HEK293 (cell line): Measurements from ENCODE around the gene ELOVL6.

Experiments
- CTCF ChIA-PET: fragments of 350-600 bp; formaldehyde crosslinking; extraction: SDS; loops from one replicate; lab custom pipeline; 2021; ENCODE audit warnings: antibody characterized with exemption; lab: Yijun Ruan, JAX
- POLR2A ChIA-PET: fragments of 300-600 bp; formaldehyde crosslinking; extraction: SDS; loops from one replicate; lab custom pipeline; 2020; ENCODE audit warnings: antibody characterized with exemption, inconsistent platforms; lab: Yijun Ruan, JAX
- H3K27ac ChIP-seq: fragments of 200-500 bp; sonication (Bioruptor generic); 2 replicates; pipeline ENCODE4 v1.5.1; 2014; ENCODE audit warnings: low read depth, low read length, control low read depth, inconsistent platforms; ENCODE audit errors: extremely low read depth
- H3K36me3 ChIP-seq, 2 experiments: fragments of 200-500 bp in 1 of 2; sonication (Bioruptor generic) in 1 of 2; 1 replicate in 1 of 2; 2 replicates in 1 of 2; pipeline ENCODE4 v1.5.1; 2014 to 2017; ENCODE audit warnings: inconsistent platforms in 2 of 2, low read length in 2 of 2; ENCODE audit not compliant: control insufficient read depth in 2 of 2, insufficient read depth in 1 of 2
- H3K4me1 ChIP-seq: fragments of 200-500 bp; sonication (Bioruptor generic); 2 replicates; pipeline ENCODE4 v1.5.1; 2014; ENCODE audit warnings: mild to moderate bottlenecking, low read length, inconsistent platforms; ENCODE audit not compliant: control insufficient read depth, insufficient read depth
- H3K4me3 ChIP-seq: 2 replicates; pipeline ENCODE4 v1.5.1; 2011; ENCODE audit warnings: low read depth, mild to moderate bottlenecking, control low read depth, low read length, moderate library complexity
- H3K9me3 ChIP-seq: fragments of 200-500 bp; sonication (Bioruptor generic); 2 replicates; pipeline ENCODE4 v1.5.1; 2014; ENCODE audit warnings: low read depth, low read length, inconsistent platforms; ENCODE audit not compliant: control insufficient read depth, insufficient read depth
- CTCF ChIP-seq: fragments of 450-650 bp; formaldehyde crosslinking; IDR thresholded peaks from 2 replicates; pipeline ENCODE4 v1.5.1; 2016; ENCODE audit warnings: missing biosample characterization, missing genetic modification characterization
- GLI2 ChIP-seq: fragments of 450-650 bp; formaldehyde crosslinking; IDR thresholded peaks from 2 replicates; pipeline ENCODE4; 2017; ENCODE audit warnings: missing biosample characterization, missing genetic modification characterization, low read depth, borderline replicate concordance
- SCRT2 ChIP-seq: fragments of 450-650 bp; formaldehyde crosslinking; IDR thresholded peaks from 2 replicates; pipeline ENCODE4 v1.5.1; 2016; ENCODE audit warnings: missing biosample characterization, missing genetic modification characterization
- SP3 ChIP-seq: fragments of 450-650 bp; formaldehyde crosslinking; IDR thresholded peaks from 2 replicates; pipeline ENCODE4 v1.5.1; 2016; ENCODE audit warnings: missing biosample characterization, missing genetic modification characterization
- ZNF133 ChIP-seq: fragments of 450-650 bp; formaldehyde crosslinking; IDR thresholded peaks from 2 replicates; pipeline ENCODE4 v1.5.1; 2016; ENCODE audit warnings: missing biosample characterization, missing genetic modification characterization
- ZNF174 ChIP-seq: fragments of 450-650 bp; formaldehyde crosslinking; IDR thresholded peaks from 2 replicates; pipeline ENCODE4 v1.5.0; 2017; ENCODE audit warnings: missing biosample characterization, mild to moderate bottlenecking, missing genetic modification characterization
- ZNF2 ChIP-seq: fragments of 450-650 bp; formaldehyde crosslinking; IDR thresholded peaks from 2 replicates; pipeline ENCODE4 v1.5.1; 2016; ENCODE audit warnings: missing biosample characterization, missing genetic modification characterization
- ZNF248 ChIP-seq: fragments of 450-650 bp; formaldehyde crosslinking; IDR thresholded peaks from 2 replicates; pipeline ENCODE4 v1.5.1; 2017; ENCODE audit warnings: missing biosample characterization, missing genetic modification characterization
- ZNF585B ChIP-seq: fragments of 450-650 bp; formaldehyde crosslinking; IDR thresholded peaks from 2 replicates; pipeline ENCODE4 v1.5.1; 2016; ENCODE audit warnings: missing biosample characterization, missing genetic modification characterization
- ZNF654 ChIP-seq: fragments of 450-650 bp; formaldehyde crosslinking; IDR thresholded peaks from 2 replicates; pipeline ENCODE4 v1.5.1; 2016; ENCODE audit warnings: low read depth, missing biosample characterization, missing genetic modification characterization
- ZNF704 ChIP-seq: fragments of 450-650 bp; formaldehyde crosslinking; IDR thresholded peaks from 2 replicates; pipeline ENCODE4 v1.5.1; 2016; ENCODE audit warnings: missing biosample characterization, missing genetic modification characterization
- ZNF707 ChIP-seq: fragments of 450-650 bp; formaldehyde crosslinking; IDR thresholded peaks from 2 replicates; pipeline ENCODE4 v1.5.1; 2016; ENCODE audit warnings: missing biosample characterization, missing genetic modification characterization
- ZNF768 ChIP-seq: fragments of 450-650 bp; formaldehyde crosslinking; IDR thresholded peaks from 2 replicates; pipeline ENCODE4 v1.5.1; 2018; ENCODE audit warnings: missing biosample characterization, mild to moderate bottlenecking, missing genetic modification characterization
- ZXDB ChIP-seq: fragments of 450-650 bp; formaldehyde crosslinking; IDR thresholded peaks from 2 replicates; pipeline ENCODE4 v1.5.1; 2016; ENCODE audit warnings: missing biosample characterization, missing genetic modification characterization

ELOVL6 gene

GRCh38 chr4:110055158-110055768 is 143.2 kb downstream of the ELOVL6 start:
- TF ChIP-seq ZNF585B (tag by site-specific recombination) = no peak
- TF ChIP-seq ZNF248 (tag by site-specific recombination) = no peak
- TF ChIP-seq ZNF704 (tag by site-specific recombination) = no peak
- TF ChIP-seq ZNF133 (tag by site-specific recombination) = no peak
- ChIA-PET CTCF (no interaction called here), POLR2A (no interaction called here)
- Histone ChIP-seq H3K27ac (no peak overlapping the region), H3K36me3 (peaks cover 0 to 11% of the 10 kb centered on the region in 2 experiments; a peak in 1 of 3 replicates), H3K4me3 (no peak overlapping the region), H3K4me1 (no peaks in the 10 kb centered on the region), H3K9me3 (no peaks in the 10 kb centered on the region)

- no peak for TF ChIP-seq ZNF174 (tag by site-specific recombination)
- peak; percentile 97 for TF ChIP-seq ZNF2
- TF ChIP-seq CTCF (tag by site-specific recombination) = peak; percentile 25; the same call in 1 of the 2 replicates
- no peak for TF ChIP-seq ZNF768 (tag by site-specific recombination)
- TF ChIP-seq ZNF654 (tag by site-specific recombination) = peak; percentile 42
- no peak for TF ChIP-seq ZXDB
- TF ChIP-seq SP3 = no peak
- no peak for TF ChIP-seq ZNF707
- Histone ChIP-seq H3K4me1 (no peaks in the 10 kb centered on the region), H3K9me3 (no peaks in the 10 kb centered on the region), H3K4me3 (no peak overlapping the region), H3K27ac (no peak overlapping the region), H3K36me3 (peaks cover 0 to 11% of the 10 kb centered on the region in 2 experiments; a peak in 1 of 3 replicates)
- ChIA-PET CTCF (interaction anchor here (0.6 to 2.0 kb wide), 22 partner anchors 10 to 480 kb away, joined by 3 to 8 read pairs (median 4); no protein-coding TSS in a partner anchor), POLR2A (no interaction called here)
These were observed 148.2 kb downstream of the ELOVL6 start for GRCh38 chr4:110049951-110050925.

- Histone ChIP-seq H3K36me3 (peaks cover 0 to 8% of the 10 kb centered on the region in 2 experiments; a peak in 1 of 3 replicates), H3K27ac (no peak overlapping the region), H3K9me3 (no peaks in the 10 kb centered on the region), H3K4me1 (no peaks in the 10 kb centered on the region), H3K4me3 (no peak overlapping the region)
- CTCF ChIA-PET = interaction anchor here (0.7 to 0.8 kb wide), 2 partner anchors 147 to 152 kb away, joined by 3 read pairs; partner anchors contain the start of gene ELOVL6
- POLR2A ChIA-PET = no interaction called here
- TF ChIP-seq GLI2 (no peak), SCRT2 (tag by site-specific recombination) (peak; percentile 70)
These were observed 151.8 kb downstream of the ELOVL6 start for GRCh38 chr4:110046588-110047049.
